SK-N-SH (cell line): Measurements from ENCODE around the gene LRP5. TPM values are rescaled to one million over a fixed set of nuclear protein-coding genes. Genes with fewer than 3 reads are reported as not detected.

ENCODE experiments used
- CTCF ChIA-PET: fragments of 300-600, 350-600 bp; formaldehyde crosslinking; extraction: SDS; loops from one replicate; lab custom pipeline; 2021; lab: Yijun Ruan, JAX
- POLR2A ChIA-PET: fragments of 350-600 bp; sonication (Branson Sonifier 250); formaldehyde crosslinking; extraction: SDS; loops from one replicate; lab custom pipeline; 2020; ENCODE audit warnings: antibody characterized with exemption, inconsistent platforms; lab: Yijun Ruan, JAX
- DNase-seq: peaks from one replicate; pipeline ENCODE4 v3.0.0; 2012
- H2AFZ ChIP-seq: fragments of 200-600 bp; sonication (generic); 2 replicates; pipeline ENCODE4 v1.8.1; 2016; ENCODE audit warnings: antibody characterized with exemption, mild to moderate bottlenecking, low read depth
- H3F3A ChIP-seq: fragments of 200-600 bp; sonication (generic); replicated peaks from 2 replicates; pipeline ENCODE3; 2016; ENCODE audit warnings: antibody characterized with exemption, mild to moderate bottlenecking; ENCODE audit not compliant: insufficient read depth
- H3K27ac ChIP-seq, 2 experiments: fragments of 200-500 bp in 1 of 2; fragments of 200-600 bp in 1 of 2; sonication (Bioruptor generic) in 1 of 2; sonication (generic), shearing (Covaris generic) in 1 of 2; 2 replicates each; pipeline versions ENCODE4 v1.5.1 to v1.6.1; 2014 to 2016; ENCODE audit warnings: low read depth in 2 of 2, inconsistent platforms in 1 of 2, low read length in 1 of 2, mild to moderate bottlenecking in 1 of 2, mixed read lengths in 1 of 2
- H3K27me3 ChIP-seq: fragments of 200-600 bp; sonication (generic), shearing (Covaris generic); 2 replicates; pipeline ENCODE4 v1.6.1; 2016; ENCODE audit warnings: mixed run types; ENCODE audit not compliant: insufficient read depth
- H3K36me3 ChIP-seq, 2 experiments: fragments of 200-500 bp in 1 of 2; fragments of 200-600 bp in 1 of 2; sonication (Bioruptor generic) in 1 of 2; sonication (generic) in 1 of 2; replicated peaks in 1 of 2; 2 replicates each; pipeline versions ENCODE3 to v1.5.1; 2014 to 2016; ENCODE audit warnings: low read length in 1 of 2, mild to moderate bottlenecking in 1 of 2; ENCODE audit not compliant: insufficient read depth in 2 of 2, control insufficient read depth in 1 of 2
- H3K4me1 ChIP-seq, 2 experiments: fragments of 200-500 bp in 1 of 2; fragments of 200-600 bp in 1 of 2; sonication (Bioruptor generic) in 1 of 2; sonication (generic), shearing (Covaris generic) in 1 of 2; 2 replicates each; pipeline versions ENCODE4 v1.5.1 to v1.6.1; 2014 to 2016; ENCODE audit warnings: low read depth in 1 of 2, low read length in 1 of 2, mixed run types in 1 of 2; ENCODE audit not compliant: insufficient read depth in 2 of 2, control insufficient read depth in 1 of 2
- H3K4me2 ChIP-seq: fragments of 200-600 bp; sonication (generic), shearing (Covaris generic); 2 replicates; pipeline ENCODE4 v1.6.1; 2017; ENCODE audit warnings: mixed run types
- H3K4me3 ChIP-seq, 2 experiments: fragments of 200-500 bp in 1 of 2; fragments of 200-600 bp in 1 of 2; sonication (Bioruptor generic) in 1 of 2; sonication (generic), shearing (Covaris generic) in 1 of 2; 2 replicates each; pipeline versions ENCODE4 v1.5.1 to v1.8.1; 2014 to 2016; ENCODE audit warnings: low read depth in 2 of 2, inconsistent platforms in 1 of 2, low read length in 1 of 2, mild to moderate bottlenecking in 1 of 2, mixed read lengths in 1 of 2, moderate library complexity in 1 of 2
- H3K79me2 ChIP-seq: fragments of 200-600 bp; sonication (generic); 2 replicates; pipeline ENCODE4 v1.8.1; 2017; ENCODE audit warnings: mild to moderate bottlenecking; ENCODE audit not compliant: insufficient read depth
- H3K9ac ChIP-seq: fragments of 200-600 bp; sonication (generic); 2 replicates; pipeline ENCODE4 v1.6.1; 2017; ENCODE audit warnings: mixed run types
- H3K9me2 ChIP-seq: fragments of 200-600 bp; sonication (generic); 2 replicates; pipeline ENCODE4 v1.6.1; 2017; ENCODE audit warnings: mixed run types
- H3K9me3 ChIP-seq: fragments of 200-600 bp; sonication (generic); 2 replicates; pipeline ENCODE4 v1.6.1; 2017; ENCODE audit warnings: mixed run types, mild to moderate bottlenecking, moderate library complexity
- H4K20me1 ChIP-seq: fragments of 200-600 bp; sonication (generic); 2 replicates; pipeline ENCODE4 v1.6.1; 2017; ENCODE audit warnings: mild to moderate bottlenecking, mixed run types; ENCODE audit not compliant: insufficient read depth
- ELF1 ChIP-seq: IDR thresholded peaks from 2 replicates; pipeline ENCODE4 v1.4.0; 2012
- EZH2phosphoT487 ChIP-seq: fragments of 200-600 bp; sonication (generic); IDR thresholded peaks from 2 replicates; pipeline ENCODE4 v1.6.1; 2017; ENCODE audit warnings: low read depth, mixed run types, mild to moderate bottlenecking, antibody characterized with exemption, moderate library complexity, borderline replicate concordance
- FOSL2 ChIP-seq: IDR thresholded peaks from 2 replicates; pipeline ENCODE4 v1.4.0; 2012; ENCODE audit warnings: low read depth, mild to moderate bottlenecking, moderate library complexity, borderline replicate concordance
- MEF2A ChIP-seq: IDR thresholded peaks from 2 replicates; pipeline ENCODE4 v1.4.0; 2012; ENCODE audit warnings: low read depth, borderline replicate concordance
- MXI1 ChIP-seq: IDR thresholded peaks from 2 replicates; pipeline ENCODE4 v1.6.1; 2012; ENCODE audit warnings: mild to moderate bottlenecking, low read depth, low read length, improper control_type of control experiment
- NFIC ChIP-seq: IDR thresholded peaks from 2 replicates; pipeline ENCODE4 v1.4.0; 2012; ENCODE audit warnings: borderline replicate concordance
- PBX3 ChIP-seq: IDR thresholded peaks from 2 replicates; pipeline ENCODE4; 2012
- RAD21 ChIP-seq: IDR thresholded peaks from 2 replicates; pipeline ENCODE4 v1.6.1; 2012; ENCODE audit warnings: mild to moderate bottlenecking, low read length
- ZBTB33 ChIP-seq: IDR thresholded peaks from 2 replicates; pipeline ENCODE4 v1.4.0; 2012; ENCODE audit warnings: low read depth, borderline replicate concordance
- WGBS: methylation state at CpG from one replicate; pipeline ENCODE4 v1.1.6; 2017; ENCODE audit warnings: low lambda C conversion rate; 5-methylcytosine and 5-hydroxymethylcytosine counted together
- polyA plus RNA-seq, 3 experiments: library from polyadenylated mRNA; depleted of rRNA; stranded (reverse); fragments of >200 nt; gene quantifications; 2 replicates each; pipeline ENCODE4 v1.2.3, GENCODE V29; 2012

Gene LRP5
- polyA plus RNA-seq, 1 of the 3 experiments (the other 2 are of a cell fraction) = 15.0 TPM

- peak overlapping the region in 1 of 2 experiments; percentile 100; a peak in 2 of 4 replicates for H3K27ac ChIP-seq
- H3K36me3 ChIP-seq = peaks cover 0 to 11% of the 10 kb centered on the region in 2 experiments
- TF ChIP-seq RAD21 (no peak), EZH2phosphoT487 (no peak), MEF2A (no peak), NFIC (no peak), ELF1 (no peak), PBX3 (no peak), ZBTB33 (no peak)
- H3K4me1 ChIP-seq = peaks cover 20 to 55% of the 10 kb centered on the region in 2 experiments
- DNase-seq = no peak
- H3F3A ChIP-seq = no peaks in the 10 kb centered on the region
- no peaks in the 10 kb centered on the region for H3K9me3 ChIP-seq
- POLR2A ChIA-PET = no interaction called here
- no peaks in the 10 kb centered on the region for H4K20me1 ChIP-seq
- no peak overlapping the region for H3K4me2 ChIP-seq
- no peak overlapping the region for H2AFZ ChIP-seq
- no peaks in the 10 kb centered on the region for H3K9me2 ChIP-seq
- no peak overlapping the region for H3K4me3 ChIP-seq
- WGBS = 100% methylated on average over 1 of the region's 8 CpGs
- CTCF ChIA-PET = interaction anchor here (1.2 to 4.1 kb wide), 3 partner anchors 11 to 112 kb away, joined by 4 to 16 read pairs (median 5); no protein-coding TSS in a partner anchor
- no peak overlapping the region for H3K9ac ChIP-seq
- no peaks in the 10 kb centered on the region for H3K79me2 ChIP-seq
- no peaks in the 10 kb centered on the region for H3K27me3 ChIP-seq
Measured at GRCh38 chr11:68369756-68370155, 57.4 kb downstream of the LRP5 start.

GRCh38 chr11:68370211-68371111, 58.1 kb downstream of the LRP5 start:
- Histone ChIP-seq H3K36me3 (peaks cover 0 to 11% of the 10 kb centered on the region in 2 experiments), H2AFZ (no peak overlapping the region), H3K9ac (no peak overlapping the region), H3K27ac (peak overlapping the region in 1 of 2 experiments; percentile 100; a peak in 2 of 4 replicates), H3K79me2 (no peaks in the 10 kb centered on the region), H3K9me2 (no peaks in the 10 kb centered on the region), H4K20me1 (no peaks in the 10 kb centered on the region), H3K4me2 (no peak overlapping the region), H3K4me1 (peaks cover 23 to 62% of the 10 kb centered on the region in 2 experiments), H3K27me3 (no peaks in the 10 kb centered on the region)
- CTCF ChIA-PET = interaction anchor here (1.2 to 5.4 kb wide), 4 partner anchors 12 to 112 kb away, joined by 4 to 34 read pairs (median 10); no protein-coding TSS in a partner anchor
- 89% methylated on average over 19 of the region's 23 CpGs for WGBS
- peak; percentile 69 for DNase-seq
- POLR2A ChIA-PET = interaction anchor here (1.3 kb wide), 1 partner anchor 72 kb away, joined by 3 read pairs; no protein-coding TSS in a partner anchor
- TF ChIP-seq FOSL2 (no peak), MXI1 (peak; percentile 40; the same call in 1 of the 2 replicates)
- TF ChIP-seq, all 33 proteins: peak for 1
- H3K4me3 ChIP-seq = no peak overlapping the region
- no peaks in the 10 kb centered on the region for H3F3A ChIP-seq
- H3K9me3 ChIP-seq = no peaks in the 10 kb centered on the region
